Osteoblast (primary cell): ENCODE results near the gene ADAMTSL2. TPM values are rescaled to one million over a fixed set of nuclear protein-coding genes. Genes with fewer than 3 reads are reported as not detected.

Experiments used
- DNase-seq: peaks from one replicate; pipeline ENCODE4 v3.0.0; 2011; ENCODE audit warnings: low spot score, mixed read lengths; ENCODE audit not compliant: insufficient read length; ENCODE audit errors: missing footprints
- H2AFZ ChIP-seq: 2 replicates; pipeline ENCODE4 v1.6.0; 2011; ENCODE audit warnings: mild to moderate bottlenecking, low read length
- H3K27ac ChIP-seq: 2 replicates; pipeline ENCODE4 v1.5.1; 2011; ENCODE audit warnings: mild to moderate bottlenecking, low read depth, low read length, moderate library complexity
- H3K27me3 ChIP-seq: 2 replicates; pipeline ENCODE4 v1.6.0; 2012; ENCODE audit warnings: mild to moderate bottlenecking, control low read depth, inconsistent platforms, low read length, moderate library complexity; ENCODE audit not compliant: insufficient read depth
- H3K36me3 ChIP-seq: 2 replicates; pipeline ENCODE4 v1.5.1; 2011; ENCODE audit warnings: mild to moderate bottlenecking, low read length, control low read depth, moderate library complexity; ENCODE audit not compliant: insufficient read depth
- H3K4me1 ChIP-seq: 2 replicates; pipeline ENCODE4 v1.5.1; 2011; ENCODE audit warnings: mild to moderate bottlenecking, low read length, control low read depth, moderate library complexity; ENCODE audit not compliant: insufficient read depth
- H3K4me2 ChIP-seq: 2 replicates; pipeline ENCODE4 v1.6.0; 2011; ENCODE audit warnings: mild to moderate bottlenecking, low read length; ENCODE audit not compliant: insufficient read depth
- H3K4me3 ChIP-seq: fragments of 200-600 bp; sonication (generic); 3 replicates; pipeline ENCODE4 v1.5.1; 2012; ENCODE audit warnings: mild to moderate bottlenecking, low read length, inconsistent platforms; ENCODE audit not compliant: insufficient read depth
- H3K79me2 ChIP-seq: 2 replicates; pipeline ENCODE4 v1.6.0; 2012; ENCODE audit warnings: mild to moderate bottlenecking, low read length, control low read depth, inconsistent platforms; ENCODE audit not compliant: insufficient read depth
- H3K9me3 ChIP-seq: 2 replicates; pipeline ENCODE4 v1.5.1; 2011; ENCODE audit warnings: low read depth, low read length, control low read depth
- H4K20me1 ChIP-seq: 2 replicates; pipeline ENCODE4 v1.6.0; 2012; ENCODE audit warnings: mild to moderate bottlenecking, low read length, control low read depth; ENCODE audit not compliant: insufficient read depth
- total RNA-seq: library from RNA; depleted of rRNA; stranded (reverse); fragments of >200 nt; gene quantifications from 2 replicates; pipeline ENCODE4 v1.2.3, GENCODE V29; 2012
- TF ChIP-seq, protein P1 (sequence below): IDR thresholded peaks from 2 replicates; pipeline ENCODE4 v1.5.1; 2011; ENCODE audit warnings: mild to moderate bottlenecking, low read depth, low read length, moderate library complexity; ENCODE audit errors: extremely low read depth

ADAMTSL2 gene
- total RNA-seq, 1 donor = under 0.01 TPM

DNA sequence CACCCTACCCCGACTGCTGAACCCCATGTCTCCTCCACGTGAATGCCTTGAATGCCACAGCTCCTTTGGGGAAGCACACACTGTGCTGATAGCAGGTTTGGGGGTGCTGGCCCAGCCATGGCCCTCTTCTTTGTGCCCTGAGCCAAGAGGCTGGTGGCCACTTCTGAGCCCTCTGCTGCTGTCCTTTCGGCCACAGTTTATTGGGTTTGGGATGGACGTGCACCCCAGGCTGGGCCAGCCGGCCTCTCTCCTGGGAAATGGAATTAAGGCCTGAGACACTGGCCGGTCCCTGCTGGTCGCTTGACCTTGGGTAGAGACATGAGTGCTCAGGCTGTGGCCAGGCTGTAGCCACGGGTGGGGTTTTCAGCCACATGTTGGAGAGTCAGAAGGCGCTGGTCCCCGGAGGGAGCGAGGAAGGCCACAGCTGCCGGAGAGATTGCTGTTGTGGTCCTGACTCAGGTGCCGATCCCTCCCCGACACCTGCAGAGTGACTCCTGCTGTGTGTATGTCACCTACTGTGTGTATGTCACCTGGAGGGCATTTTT, 48.1 kb downstream of the ADAMTSL2 start:
- DNase-seq = no peak

DNA sequence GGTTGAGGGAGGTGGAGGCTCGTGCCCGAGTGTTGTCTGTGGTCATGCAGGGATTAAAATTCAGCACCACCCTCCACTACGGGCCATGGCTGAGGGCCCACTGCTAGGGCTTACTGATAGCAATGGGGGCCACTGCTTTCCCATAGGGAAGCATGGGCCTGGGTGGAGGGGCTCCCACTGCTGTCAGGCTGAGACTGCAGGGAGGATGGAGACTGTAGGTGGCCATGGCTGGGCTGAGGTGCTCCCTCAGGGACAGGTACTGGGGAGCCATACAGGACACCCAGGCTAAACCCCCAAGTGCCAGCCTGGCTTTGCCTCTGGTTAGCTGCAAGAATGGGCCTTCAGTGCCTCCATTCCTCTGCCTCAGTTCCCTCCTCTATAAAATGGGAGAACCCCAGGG, 48.6 kb downstream of the ADAMTSL2 start:
- Histone ChIP-seq H2AFZ (no peak overlapping the region), H3K9me3 (no peaks in the 10 kb centered on the region), H3K4me2 (no peak overlapping the region), H3K4me3 (no peak overlapping the region), H3K79me2 (no peaks in the 10 kb centered on the region), H3K27ac (no peak overlapping the region), H3K36me3 (no peaks in the 10 kb centered on the region), H3K4me1 (no peaks in the 10 kb centered on the region), H4K20me1 (no peaks in the 10 kb centered on the region), H3K27me3 (peaks cover 42% of the 10 kb centered on the region)
- DNase-seq = no peak
- TF ChIP-seq, protein P1, sequence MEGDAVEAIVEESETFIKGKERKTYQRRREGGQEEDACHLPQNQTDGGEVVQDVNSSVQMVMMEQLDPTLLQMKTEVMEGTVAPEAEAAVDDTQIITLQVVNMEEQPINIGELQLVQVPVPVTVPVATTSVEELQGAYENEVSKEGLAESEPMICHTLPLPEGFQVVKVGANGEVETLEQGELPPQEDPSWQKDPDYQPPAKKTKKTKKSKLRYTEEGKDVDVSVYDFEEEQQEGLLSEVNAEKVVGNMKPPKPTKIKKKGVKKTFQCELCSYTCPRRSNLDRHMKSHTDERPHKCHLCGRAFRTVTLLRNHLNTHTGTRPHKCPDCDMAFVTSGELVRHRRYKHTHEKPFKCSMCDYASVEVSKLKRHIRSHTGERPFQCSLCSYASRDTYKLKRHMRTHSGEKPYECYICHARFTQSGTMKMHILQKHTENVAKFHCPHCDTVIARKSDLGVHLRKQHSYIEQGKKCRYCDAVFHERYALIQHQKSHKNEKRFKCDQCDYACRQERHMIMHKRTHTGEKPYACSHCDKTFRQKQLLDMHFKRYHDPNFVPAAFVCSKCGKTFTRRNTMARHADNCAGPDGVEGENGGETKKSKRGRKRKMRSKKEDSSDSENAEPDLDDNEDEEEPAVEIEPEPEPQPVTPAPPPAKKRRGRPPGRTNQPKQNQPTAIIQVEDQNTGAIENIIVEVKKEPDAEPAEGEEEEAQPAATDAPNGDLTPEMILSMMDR = no peak

More for the DNA sequence above, 48.1 kb downstream of the ADAMTSL2 start:
- Histone ChIP-seq H3K4me3 (no peak overlapping the region), H3K4me1 (no peaks in the 10 kb centered on the region), H3K79me2 (no peaks in the 10 kb centered on the region), H2AFZ (no peak overlapping the region), H3K27ac (no peak overlapping the region), H3K36me3 (no peaks in the 10 kb centered on the region), H4K20me1 (no peaks in the 10 kb centered on the region), H3K27me3 (peaks cover 42% of the 10 kb centered on the region), H3K4me2 (no peak overlapping the region), H3K9me3 (no peaks in the 10 kb centered on the region)
- TF ChIP-seq, protein P1 = no peak

DNA sequence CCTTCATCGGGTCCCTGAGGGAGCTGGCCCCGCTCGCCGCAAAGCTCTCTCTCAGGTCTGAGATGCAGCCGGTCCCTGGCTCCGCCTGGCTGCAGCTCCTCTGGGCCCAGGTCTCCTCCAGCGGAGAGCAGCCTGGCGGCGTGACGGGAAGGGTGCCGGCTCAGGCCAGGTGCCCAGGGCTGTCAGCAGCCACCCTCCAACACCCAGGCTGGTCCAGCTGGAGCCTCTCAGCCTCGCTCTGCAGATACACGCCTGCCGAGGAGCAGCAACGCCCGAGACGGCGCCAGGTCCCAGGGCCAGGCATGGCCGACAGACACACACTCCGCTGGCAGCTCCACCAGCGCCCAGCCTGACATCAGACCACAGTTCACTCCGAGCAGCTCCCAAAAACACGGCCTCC, 49.1 kb downstream of the ADAMTSL2 start:
- Histone ChIP-seq H3K36me3 (no peaks in the 10 kb centered on the region), H3K79me2 (no peaks in the 10 kb centered on the region), H3K27me3 (peaks cover 42% of the 10 kb centered on the region), H3K27ac (no peak overlapping the region), H3K9me3 (no peaks in the 10 kb centered on the region), H3K4me2 (no peak overlapping the region), H3K4me3 (no peak overlapping the region), H4K20me1 (no peaks in the 10 kb centered on the region), H3K4me1 (no peaks in the 10 kb centered on the region), H2AFZ (no peak overlapping the region)
- no peak for DNase-seq
- TF ChIP-seq, protein P1 = no peak

DNA sequence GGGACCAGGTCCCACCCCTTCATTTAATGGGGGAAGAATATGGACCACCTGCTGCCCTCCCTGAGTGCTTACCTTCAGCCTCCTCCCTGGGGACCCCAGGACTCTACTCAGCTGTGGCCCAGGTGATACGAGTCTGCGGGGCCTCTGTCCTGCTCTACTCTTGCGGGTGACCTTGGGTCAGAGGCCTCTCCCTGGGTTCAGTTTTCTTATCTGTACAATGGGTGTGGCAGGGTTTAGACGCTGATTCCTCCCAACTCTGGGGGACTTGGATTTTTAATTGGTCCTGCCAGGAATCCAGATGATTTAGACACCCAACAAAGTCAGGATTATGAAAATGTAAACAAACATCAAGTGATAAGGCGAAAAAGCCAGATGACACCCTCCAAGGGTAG, 49.7 kb downstream of the ADAMTSL2 start:
- Histone ChIP-seq H3K4me2 (no peak overlapping the region), H3K36me3 (no peaks in the 10 kb centered on the region), H3K4me1 (no peaks in the 10 kb centered on the region), H3K9me3 (no peaks in the 10 kb centered on the region), H3K4me3 (no peak overlapping the region), H2AFZ (no peak overlapping the region), H3K79me2 (no peaks in the 10 kb centered on the region), H3K27ac (no peak overlapping the region), H3K27me3 (peaks cover 42% of the 10 kb centered on the region), H4K20me1 (no peaks in the 10 kb centered on the region)
- TF ChIP-seq, protein P1 = no peak
- DNase-seq = no peak
